HG03439 (cell line): ENCODE data around the gene BACH2.

ENCODE experiments used
- ATAC-seq: cut with Tn5 transposase; IDR thresholded peaks from one replicate; pipeline ENCODE4 v1.9.1; 2021; ENCODE audit warnings: mild to moderate bottlenecking, moderate library complexity; ENCODE audit not compliant: unreplicated experiment

Gene BACH2

DNA sequence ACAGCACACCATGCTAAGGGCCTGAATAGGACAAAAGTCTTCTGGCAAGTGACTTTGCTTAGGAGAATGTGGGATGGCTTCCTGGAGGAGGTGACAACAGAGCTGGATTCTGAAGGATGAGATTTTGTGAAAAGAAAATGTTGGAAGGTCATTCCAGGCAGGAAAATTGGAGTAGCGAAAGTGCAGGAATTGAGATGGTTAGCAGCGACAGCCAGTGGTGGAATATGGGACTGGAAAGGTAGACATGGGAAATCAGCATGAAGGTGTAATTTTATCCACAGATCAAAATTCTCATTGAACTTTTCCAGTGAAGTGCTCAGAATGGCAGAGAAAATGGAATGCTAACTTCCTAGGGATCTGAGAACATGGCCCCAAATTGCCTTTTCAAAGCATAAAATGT, 5.7 kb upstream of the BACH2 start:
- no peak for ATAC-seq

DNA sequence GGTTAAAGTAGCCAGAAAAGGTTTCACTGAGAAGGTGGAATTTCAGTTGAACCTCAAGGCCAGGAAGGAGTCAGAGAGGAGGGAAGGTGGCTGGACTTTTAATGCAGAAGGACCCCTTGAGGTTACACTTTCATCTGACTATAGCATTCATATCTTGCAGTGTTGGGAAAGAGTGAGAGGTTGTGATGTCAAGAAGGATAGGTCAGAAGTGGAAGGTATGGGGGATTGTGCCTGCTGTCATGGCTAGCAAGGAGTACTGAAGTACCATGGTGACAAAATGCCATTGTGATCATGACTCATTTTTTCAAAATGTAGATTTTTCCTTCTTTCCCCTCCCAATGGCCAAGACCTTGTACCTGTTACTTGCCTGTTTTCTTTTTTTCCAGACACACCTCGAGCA, 5.2 kb upstream of the BACH2 start:
- no peak for ATAC-seq

DNA sequence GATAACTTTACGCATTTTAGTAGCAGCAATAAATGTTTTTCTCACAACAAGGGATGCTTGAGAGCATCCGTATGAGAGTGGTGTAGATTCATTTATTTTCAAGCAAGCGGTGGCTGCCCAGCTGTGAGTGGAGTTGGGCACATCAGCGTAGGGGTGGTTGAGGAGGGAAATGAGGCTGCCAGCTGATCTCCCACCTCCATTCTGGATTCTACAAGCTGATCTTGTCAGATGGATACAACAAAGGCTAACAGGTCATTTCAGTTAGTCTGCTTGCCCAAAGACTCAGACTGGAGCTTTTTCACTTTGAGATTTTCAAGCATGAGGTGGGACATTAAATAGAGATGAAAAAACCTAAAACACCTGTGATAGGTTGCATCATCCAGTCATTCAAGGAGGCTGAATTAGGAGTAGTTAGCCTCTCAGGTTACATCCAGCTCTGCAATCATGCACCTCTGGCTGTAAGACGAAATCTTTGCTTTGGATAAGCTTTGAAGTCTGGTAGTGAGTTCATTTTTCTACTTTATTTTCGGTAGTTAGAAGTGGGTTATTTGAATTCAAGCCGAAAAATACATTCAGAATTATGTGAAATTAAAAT, 1.9 kb upstream of the BACH2 start:
- no peak for ATAC-seq

DNA sequence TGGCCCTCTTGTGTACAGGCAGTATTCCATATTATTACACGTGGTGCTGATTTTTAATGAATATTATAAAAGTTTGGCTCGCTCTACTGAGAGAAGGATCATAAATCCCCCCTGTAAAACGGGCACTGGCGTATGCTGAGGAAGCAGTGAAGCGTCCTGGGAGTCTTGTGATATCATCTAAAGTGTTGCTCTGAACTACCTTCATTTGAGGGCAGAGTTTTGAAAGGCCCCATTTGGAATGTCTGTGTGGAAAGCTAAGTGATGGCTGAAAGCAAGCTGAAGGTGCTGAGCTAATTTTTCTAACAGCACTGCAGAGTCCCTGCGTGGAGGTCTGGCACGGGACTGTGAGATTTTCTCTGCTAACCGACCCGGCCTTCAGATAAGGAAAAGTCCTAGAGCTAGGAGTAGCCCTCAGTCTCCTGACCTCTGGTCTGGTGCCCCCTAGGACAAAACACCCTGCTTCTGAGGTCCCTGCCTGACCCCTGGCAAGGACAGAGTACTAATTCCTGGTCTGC, 1.3 kb upstream of the BACH2 start:
- ATAC-seq: no peak

DNA sequence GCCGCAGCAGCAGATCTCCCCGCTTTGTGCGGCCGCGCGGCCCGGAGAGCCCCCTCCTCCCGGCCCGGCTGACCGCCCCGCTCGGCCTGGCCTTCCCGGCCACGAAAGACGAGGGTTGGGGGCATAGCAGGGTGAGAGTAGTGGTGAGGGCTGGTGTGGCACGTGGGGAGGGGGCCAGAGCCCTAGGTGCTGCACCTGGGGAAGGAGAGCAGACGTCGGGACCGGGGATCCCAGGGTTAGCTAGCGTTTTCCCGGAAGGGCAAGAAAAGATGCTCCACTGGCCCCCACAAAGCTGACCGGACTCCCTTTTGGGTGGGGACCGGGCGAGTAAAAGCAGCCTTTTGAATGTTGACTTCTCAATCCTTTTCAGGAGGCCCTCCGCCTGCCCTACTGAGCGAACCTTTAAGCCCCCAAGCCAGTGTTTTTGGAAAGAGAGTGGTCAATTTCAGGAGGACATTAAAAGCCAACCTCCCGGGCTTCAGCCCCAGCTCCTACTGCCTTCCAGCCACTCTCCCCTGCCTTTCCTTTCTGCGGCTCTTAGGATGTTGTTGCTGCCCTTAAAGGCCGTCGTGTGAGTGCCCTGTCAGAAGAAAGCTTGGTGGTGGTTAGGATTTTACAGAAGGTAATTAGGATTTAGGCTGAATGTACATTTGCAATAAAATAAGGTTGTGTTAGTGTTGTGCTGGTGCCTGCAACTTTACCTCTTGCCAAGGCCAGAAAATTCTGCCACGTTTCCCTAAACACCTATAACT, 648 bp upstream of the BACH2 start:
- ATAC-seq: no peak

DNA sequence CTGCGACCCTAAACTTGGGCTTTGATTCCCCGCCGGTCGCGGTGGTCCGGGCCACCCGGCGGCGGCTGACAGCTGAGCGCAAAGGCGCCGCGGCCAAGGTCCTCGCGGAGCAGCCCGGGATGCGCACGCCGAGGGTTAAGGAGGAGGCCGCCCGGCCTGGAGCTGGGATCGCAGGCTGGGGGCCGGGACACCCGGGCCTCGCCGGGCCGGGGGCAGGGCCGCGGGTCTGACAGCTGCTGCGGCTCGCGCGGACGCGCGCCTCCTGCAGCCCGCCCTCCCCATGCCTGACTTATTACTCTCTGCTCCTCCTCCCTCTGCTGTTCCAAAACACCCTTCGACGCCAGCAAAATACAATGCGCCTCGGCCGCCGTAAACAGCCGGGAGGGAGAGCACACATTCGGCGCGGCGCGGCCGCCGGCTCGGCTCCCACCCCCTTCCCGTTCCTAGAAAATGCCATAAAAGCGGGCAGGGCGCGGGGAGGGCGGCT, 746 bp downstream of the BACH2 start:
- ATAC-seq: peak; percentile 31

DNA sequence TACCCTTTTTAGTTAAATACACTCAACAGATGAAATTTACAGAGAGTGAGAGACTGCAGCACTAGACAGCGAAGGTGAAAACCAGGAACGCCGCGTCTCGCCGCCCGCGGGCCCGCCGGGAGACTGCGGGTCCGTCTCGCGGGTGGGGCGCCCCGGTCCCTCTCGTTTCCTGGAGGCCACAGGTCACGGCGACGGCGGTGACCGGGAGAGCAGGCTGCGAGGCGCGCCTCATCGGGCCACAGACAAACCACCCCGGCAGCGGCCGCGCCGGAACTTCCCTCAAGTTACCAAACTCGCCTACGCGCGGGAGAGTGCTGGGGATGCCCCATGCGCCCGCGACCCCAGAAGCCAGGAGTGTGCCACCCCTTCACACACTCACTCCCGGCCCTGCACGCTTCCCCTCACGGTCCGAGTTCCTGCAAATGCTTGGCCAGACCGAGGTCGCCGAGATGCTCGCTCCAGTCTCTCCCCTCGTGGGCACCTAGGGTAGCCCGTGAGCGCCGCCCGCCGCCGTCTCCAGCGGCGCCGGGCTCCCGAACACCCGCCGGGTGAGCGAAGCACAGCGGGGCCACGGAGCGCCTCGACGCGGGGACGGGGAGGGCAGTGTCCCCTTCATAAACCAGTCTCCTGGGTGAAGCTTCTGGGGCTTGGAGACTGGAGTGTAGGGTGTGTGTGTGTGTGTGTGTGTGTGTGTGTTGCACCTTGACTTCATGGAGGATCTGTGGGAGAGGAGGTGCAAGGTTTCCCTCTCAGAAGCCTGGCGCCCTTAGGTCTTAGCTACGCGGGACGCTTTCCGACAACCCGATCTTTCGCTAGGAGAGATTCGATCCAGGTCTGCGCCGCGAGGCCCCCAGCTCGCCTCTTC, 1.4 kb downstream of the BACH2 start:
- ATAC-seq: no peak

DNA sequence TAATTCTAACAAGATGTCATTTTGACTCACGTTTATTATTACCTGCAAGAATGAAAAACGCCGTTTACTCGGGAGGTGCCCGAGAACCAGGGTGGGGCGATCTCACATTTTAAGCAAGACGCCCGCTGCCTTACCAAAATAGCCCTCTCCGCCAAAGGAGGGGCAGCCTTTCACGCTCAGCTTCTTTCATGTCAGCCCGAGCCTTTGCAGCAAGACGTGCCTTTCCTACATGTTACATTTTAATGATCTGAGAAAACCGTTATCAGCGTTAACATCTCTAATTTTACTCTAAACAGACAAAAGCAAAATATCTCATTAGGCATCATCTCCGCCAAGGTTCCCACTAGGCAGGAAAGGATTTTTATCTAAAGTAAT, 2.0 kb downstream of the BACH2 start:
- no peak for ATAC-seq

DNA sequence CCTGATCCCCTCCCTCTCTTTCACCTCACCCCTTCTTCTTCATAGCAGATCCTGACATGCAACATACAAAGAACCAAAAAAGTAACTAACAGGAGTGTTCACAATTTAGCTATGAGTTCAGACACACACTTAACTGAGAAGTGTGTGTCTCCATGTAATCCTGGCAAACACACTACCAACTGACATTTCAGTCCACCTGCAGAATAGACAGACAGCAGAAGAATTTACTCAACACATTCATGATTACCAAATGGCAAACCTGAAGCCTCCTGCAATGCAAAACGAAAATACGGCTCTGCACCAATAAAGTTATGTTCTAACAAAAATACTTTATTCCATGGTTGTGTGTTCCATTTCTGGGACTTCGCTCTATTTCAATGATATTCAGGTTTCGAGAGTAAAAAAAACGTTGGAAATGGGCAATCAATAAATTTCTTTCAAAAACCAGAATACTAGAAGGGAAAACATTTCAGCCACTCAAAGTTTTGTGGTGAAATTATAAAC, 2.6 kb downstream of the BACH2 start:
- ATAC-seq: no peak

DNA sequence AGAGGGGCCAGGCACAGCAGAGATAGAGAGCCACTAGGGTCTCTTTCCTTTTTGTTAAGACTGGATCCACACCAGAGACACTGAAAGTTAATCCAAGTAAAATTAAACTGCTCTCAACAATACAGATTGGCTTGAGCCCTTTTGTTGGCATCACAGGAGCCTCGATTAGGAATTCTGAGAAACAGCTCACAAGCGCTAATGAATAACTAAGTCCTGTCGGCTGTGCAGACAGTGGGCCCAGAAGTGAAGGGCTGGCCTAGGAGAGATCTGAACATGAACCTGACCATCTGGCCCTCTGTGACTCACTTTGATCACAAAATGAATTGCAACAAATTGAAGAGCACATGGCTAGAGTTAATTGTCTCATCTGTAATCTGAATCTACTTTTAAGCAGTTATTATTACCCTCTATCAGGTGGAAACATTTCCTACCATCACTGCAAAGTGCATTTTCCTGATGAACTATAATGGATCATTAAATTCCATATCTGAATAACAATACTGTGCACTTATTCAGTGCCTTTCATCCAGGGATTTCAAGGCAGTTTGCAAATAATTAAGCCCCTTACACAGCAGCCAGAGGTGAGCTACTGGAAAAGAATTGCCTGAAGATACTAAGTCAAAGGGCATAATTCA, 3.2 kb downstream of the BACH2 start:
- ATAC-seq: no peak

DNA sequence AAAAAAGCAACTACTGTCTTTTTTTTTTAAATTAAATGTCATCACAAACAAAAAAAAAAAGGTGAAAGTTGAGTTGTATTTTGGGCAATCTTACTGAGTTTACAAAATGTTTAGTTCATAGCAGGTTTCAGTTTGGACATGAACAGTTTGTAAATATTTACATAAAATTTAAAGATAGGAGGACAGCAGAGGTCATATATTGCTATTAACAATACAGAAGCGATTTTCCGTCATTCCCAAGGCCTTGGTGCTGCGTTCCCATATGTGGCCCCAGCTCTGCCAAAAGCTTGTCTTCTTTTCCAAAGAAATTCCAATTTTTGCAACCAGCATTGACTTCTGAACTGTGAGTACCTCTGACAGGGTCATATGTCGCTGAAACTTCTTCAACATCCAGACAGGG, 5.1 kb downstream of the BACH2 start:
- no peak for ATAC-seq

DNA sequence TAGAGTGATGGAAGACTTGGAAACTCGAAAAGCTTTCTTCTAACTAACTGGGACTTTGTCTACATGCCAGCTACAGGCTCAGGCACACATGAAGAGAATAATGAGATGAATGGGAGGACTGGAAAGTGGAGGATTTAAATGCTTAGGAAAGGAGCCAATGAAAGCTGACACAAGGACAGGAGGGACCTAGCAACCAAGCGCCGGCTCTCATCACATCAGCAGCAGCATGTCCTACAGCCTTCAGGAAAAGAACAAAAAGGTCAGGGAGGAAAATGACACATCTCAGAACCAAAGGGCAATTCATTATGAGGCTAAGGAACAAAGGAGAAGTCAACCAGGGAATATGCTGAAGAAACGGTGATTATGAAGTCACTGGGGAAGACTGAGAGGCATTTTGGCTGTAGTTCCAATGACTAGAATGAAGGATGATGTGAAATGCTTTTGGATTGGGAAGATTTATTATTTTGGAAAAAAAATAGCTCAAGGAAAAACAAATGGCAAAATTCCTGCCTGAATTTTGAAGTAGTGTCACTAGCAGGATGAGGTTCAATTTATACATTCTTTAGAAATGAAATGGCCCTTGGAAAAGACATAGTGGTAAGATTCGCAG, 5.7 kb downstream of the BACH2 start:
- ATAC-seq: no peak

DNA sequence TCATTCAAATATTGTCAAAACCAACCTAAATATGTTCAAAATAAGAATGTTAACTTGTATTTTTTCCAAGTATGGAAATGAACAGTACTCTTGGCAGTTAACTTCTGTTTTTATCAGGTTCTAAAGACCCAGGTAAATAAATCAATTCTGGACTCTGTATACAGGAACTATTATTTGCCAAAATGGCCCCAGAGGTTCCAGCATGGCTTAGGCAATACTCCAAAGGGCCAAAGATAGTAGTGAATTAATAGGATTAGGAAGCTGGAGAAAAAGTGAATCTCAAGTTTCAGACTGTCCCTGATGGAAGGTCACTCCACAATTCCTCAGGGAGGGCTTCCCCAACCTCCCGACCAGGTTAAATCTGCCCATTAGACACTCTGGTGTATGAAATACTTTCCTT, 6.7 kb downstream of the BACH2 start:
- no peak for ATAC-seq

DNA sequence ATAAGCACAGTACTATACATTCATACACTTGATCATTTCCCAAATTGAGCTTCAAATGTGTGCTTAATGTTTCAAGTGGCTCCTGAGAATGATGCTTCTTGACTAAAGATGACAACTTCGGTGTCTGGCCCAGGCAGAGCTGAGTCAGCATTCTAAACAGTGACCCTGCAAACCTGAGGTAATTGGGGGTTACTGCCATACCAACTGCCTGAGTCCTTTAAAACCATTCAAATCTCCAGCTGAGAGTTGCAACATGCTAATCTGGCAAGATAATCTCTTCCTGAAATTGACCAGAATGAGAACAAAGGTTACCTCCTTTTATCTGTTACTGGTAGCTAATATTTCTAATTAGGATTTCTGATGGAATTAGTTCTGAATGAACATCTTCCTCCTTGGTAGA, 8.2 kb downstream of the BACH2 start:
- no peak for ATAC-seq

DNA sequence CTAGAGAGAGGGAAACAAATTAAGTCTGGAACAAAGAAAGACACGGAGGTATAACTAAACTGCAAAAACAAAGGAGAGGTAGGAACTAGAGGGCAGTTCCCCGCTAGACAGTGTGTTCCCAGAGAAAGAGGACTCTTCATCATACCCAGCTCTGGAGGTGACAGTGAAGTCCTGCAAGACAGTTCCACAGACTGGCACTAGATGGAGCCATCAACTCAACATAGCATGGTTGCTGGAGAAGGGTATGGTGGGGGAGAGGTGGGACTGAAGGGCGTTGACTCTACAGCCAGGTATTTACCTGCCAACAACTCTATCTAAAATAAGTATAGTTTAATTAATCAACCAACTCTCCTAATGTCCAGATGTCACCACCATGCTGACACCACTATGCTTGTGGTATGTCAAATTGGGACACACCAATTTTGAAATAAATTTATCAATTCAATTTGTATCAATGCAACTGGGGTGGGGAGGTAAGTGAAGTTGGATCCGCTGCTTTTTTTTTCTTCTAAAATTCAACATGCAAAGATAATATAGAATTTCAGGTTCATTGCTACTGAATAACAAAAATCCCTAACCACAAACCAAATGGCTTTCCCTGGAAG, 9.7 kb downstream of the BACH2 start:
- no peak for ATAC-seq

DNA sequence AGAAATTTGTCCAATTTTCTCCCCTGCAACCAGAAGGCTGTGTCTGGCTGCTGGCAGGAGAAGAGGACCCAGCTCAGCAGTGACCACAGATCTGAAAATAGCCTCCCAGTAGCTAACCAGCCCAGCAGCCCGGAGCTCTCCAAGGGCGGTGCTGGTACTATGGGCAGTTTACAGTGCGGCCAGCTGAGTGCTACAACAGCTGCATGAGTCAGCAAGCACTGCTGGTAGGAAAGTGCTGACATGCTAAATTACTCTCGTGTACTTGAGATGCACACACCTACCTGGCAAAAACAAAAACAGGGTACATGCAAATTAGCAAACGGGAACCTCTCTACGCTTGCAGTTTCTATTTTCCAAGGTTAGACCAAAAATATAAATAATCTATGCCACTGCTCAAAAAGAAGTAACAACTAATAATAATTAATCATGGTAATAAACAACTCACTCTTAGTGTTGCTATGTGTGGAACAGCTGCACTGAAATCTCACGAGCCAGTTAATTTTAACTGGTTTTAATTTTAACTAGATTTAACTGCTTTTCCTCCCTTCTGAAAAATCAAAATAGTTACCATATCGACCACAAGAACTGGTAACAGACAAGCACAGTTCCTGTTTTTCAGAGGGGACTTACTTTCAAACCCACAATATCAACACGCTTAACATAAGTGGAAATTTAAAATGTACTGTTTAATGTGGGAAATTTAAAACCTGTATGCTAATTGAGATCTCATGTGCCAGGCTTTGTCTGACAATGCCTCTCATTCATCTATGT, 10.8 kb downstream of the BACH2 start:
- peak; percentile 62 for ATAC-seq

DNA sequence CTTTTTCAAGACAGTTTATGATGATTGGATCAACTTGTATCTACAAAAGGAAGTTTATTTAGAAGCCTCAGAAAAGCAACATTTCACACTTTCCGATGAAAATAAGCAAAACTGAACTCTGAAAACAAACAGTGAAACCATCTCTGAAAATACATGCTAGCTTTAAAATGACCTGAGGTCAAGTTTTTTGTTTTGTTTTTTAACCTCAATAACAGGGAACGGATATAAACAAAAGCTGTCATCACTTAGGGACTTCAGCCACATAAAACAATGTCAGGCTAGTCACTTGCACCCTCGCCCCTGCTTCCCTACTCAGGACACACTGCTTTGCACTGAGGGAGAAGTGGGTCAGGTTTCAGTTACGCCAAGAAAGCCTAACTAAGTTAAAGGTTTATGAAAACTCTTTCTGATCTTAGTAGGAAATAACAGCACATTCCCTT, 11.6 kb downstream of the BACH2 start:
- ATAC-seq: peak; percentile 52

DNA sequence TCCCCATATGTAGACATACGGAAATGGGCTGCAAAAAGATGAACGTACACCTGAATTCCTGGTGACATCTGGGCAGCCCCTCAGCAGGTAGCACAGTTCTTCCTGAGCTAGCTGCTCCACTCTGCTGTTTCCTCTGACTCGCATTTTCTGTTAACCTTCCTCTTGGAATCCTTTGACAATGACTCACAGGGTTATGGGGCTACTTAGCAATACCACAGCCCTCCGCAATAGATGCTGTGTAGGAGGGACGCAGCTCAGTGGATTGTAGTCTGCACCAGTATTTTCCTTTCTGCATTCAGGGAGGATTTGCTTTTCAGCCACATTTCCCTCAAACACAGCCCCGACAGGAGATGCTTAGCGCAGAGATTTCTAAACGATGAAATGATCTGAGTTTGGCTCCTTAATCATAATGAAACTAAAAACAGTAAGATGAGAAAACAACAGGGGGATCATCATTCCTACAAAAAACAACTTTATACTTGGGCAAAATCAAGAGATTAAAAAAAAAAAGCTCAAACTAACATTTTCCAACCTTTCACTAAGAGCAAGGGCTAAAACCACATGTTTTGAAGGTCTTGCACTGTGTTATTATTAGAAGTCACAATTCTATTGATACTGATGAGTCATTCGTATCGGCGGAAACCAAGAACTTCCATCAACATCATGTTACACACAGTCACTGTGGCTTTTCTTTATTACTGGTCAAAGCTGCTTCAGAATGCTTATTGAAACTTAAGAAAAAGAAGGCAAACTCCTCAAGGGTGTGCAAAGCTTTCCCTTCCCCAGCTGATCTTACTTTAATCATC, 12.2 kb downstream of the BACH2 start:
- peak; percentile 85 for ATAC-seq
